ENCODE results near the gene RBBP5.
A peak's percentile ranks its signal among the peaks of the same experiment; 100 is the strongest.
"Not testable (repeated sequence)": the region's sequence is repeated elsewhere in the genome, so short reads cannot be mapped to it uniquely, and the experiment has no call there.

RBBP5 gene, protein sequence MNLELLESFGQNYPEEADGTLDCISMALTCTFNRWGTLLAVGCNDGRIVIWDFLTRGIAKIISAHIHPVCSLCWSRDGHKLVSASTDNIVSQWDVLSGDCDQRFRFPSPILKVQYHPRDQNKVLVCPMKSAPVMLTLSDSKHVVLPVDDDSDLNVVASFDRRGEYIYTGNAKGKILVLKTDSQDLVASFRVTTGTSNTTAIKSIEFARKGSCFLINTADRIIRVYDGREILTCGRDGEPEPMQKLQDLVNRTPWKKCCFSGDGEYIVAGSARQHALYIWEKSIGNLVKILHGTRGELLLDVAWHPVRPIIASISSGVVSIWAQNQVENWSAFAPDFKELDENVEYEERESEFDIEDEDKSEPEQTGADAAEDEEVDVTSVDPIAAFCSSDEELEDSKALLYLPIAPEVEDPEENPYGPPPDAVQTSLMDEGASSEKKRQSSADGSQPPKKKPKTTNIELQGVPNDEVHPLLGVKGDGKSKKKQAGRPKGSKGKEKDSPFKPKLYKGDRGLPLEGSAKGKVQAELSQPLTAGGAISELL

GRCh38 chr1:205121660-205122488, at the start of gene RBBP5:
Gene RBBP5, minus strand, starts transcription at chr1:205121978. Its CDS starts 105 bp downstream, at chr1:205121873.
- peak; percentile 83 for FAIRE-seq

GRCh38 chr1:205171369-205171768, 49.6 kb upstream of the RBBP5 start:
- no peak for FAIRE-seq

- FAIRE-seq = no peak
These were observed 48.9 kb upstream of the RBBP5 start for GRCh38 chr1:205170532-205171269.

GRCh38 chr1:205169248-205169647, 47.5 kb upstream of the RBBP5 start:
- FAIRE-seq = no peak

GRCh38 chr1:205168291-205168690, 46.5 kb upstream of the RBBP5 start:
- no peak for FAIRE-seq

DNA sequence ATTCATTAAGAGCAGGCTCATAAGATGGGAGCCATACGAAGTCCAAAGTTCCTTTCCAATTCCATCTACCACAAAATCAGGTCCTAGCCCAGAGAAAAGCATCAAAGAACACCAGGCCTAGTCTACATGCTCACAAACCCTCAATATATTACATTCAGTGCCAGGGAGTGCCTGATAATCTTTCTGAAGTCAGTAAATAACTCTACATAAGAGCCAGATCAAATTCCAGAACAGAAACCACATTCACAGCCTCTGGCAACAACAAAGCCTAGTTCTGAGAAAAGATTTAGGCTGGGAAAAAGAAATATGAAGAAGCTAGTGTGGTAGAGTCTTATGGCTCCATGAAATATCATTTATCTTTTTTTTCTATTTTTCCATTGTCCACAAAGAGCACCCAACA, 40.5 kb upstream of the RBBP5 start:
- FAIRE-seq = no peak

DNA sequence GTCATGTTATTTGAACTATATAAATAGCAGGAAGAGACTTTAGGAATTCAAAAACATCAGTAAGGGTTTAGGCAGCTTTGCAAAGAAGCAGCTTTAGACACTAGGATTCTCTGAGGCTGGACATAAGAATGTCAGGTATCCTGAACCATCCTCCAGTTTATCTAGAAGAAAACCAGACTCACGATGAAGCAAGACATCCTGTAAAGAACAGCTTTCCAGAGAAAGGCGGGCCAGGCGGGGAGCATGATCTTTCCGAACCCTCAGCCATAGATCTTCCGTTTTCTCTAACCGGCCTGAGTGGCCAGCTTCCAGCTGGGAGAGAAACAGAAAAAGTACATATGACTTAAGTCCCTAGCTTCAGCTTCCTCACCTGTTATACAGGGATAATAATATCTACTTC, 39.3 kb upstream of the RBBP5 start:
- no peak for FAIRE-seq

DNA sequence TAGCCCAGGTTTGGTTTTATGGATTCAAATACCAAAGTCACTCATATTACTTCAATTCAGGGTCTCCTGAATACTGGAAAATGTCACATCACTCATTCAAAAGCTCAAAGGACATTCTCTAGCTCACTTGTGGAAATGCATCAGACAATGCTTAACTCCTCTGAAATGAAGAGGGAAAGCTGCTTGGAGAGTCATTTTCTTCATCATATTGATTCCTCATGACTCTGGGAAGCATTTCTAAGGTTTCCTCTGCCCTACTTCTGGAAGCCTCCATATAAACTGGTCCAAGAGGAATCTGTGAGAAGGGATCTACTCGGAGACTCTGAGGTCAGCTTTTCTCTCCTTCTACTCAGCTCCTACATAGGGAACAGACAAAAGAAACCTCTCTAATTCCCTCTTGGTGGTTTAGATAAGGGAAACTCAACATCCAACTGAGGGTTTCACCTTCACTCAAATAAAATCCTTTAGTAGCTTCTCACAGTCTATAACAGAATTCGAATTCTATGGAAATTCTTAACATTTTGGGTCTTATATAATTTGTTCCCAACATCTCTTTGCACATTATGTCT, 36.4 kb upstream of the RBBP5 start:
- FAIRE-seq = no peak

DNA sequence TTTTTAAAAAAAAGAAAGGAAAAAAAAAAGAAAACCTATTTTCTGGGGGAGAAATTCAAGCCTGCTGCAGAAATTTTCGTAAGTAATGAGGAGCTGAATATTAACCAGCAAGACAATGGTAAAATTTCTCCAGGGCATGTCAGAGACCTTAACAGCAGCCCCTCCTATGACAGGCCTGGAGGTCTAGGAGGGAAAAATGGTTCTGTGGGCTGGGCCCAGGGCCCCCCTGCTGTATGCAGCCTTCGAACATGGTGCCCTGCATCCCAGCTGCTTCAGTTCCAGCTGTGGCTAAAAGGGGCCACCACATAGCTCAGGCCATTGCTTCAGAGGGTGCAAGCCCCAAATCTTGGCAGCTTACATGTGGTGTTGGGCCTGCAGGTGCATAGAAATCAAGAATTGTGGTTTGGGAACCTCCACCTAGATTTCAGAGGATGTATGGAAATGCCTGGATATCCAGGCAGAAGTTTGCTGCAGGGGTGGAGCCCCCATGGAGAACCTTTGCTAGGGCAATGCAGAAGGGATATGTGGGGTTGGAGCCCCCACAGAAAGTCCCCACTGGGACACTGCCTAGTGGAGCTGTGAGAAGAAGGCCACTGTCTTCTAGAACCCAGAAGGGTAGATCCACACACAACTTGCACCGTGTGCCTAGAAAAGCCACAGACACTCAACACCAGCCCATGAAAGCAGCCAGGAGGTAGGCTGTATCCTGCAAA, 34.0 kb upstream of the RBBP5 start:
- not testable (repeated sequence) for FAIRE-seq

- FAIRE-seq = no peak
These were observed 30.7 kb upstream of the RBBP5 start for GRCh38 chr1:205152505-205152904.

DNA sequence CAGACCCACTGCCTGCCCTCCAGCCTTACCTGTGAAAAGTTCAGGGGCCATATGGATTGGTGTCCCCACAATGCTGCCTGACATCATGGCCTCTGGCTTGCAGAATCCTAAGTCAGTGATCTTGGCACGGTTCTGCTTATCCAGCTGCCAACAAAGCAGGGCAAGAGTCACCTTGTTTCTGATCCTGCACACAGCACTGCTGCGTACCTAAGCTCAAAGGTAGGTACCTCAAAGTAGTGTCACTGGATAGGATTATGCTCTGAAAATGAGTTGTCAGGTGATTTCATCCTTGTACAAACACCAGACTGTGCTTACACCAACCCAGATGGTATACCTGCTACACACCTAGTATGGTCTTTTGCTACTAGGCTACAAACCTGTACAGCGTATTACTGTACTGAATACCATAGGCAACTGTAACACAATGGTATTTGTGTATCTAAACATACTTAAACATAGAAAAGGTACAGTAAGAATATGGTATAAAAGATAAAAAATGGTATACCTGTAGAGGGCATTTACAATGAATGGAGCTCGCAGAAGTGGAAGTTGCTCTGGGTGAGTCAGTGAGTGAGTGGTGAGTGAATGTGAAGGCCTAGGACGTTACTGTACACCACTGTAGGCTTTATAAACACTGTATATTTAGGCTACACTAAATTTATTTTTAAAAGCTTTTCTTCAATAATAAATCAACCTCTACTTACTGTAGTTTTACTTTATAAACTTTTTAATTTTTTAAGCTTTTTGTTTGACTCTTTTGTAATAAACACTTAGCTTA, 29.1 kb upstream of the RBBP5 start:
- no peak for FAIRE-seq

DNA sequence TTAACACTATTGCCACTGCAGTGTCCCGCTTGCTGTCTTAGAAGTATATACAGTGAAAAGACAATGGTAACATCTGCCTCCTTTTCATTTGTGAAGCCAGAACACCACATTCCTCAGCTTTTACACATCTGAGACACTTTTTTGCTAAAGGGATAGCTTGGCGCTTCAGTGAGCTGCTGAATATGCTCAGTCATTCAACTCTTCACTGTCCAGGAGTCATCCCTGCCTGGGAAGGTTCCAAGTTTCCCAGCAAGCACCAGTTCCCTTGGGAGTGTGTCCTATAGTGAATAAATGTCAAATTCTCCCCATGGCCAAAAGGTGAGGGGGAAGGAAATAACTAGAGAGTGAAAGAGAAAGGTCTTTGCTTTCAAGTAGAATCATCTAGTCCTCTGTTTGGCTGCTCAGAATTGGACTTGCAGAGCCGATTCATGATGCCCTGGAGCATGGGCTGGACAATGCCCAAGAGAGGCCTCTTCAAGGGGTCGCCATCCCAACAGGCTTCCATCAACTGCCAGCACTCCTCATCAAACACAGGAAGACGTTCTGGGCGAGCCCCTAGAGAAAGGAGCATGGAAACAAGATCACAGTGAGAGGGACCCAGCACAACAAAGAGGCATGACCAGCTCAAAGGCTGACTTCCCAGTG, 25.5 kb upstream of the RBBP5 start:
- no peak for FAIRE-seq

DNA sequence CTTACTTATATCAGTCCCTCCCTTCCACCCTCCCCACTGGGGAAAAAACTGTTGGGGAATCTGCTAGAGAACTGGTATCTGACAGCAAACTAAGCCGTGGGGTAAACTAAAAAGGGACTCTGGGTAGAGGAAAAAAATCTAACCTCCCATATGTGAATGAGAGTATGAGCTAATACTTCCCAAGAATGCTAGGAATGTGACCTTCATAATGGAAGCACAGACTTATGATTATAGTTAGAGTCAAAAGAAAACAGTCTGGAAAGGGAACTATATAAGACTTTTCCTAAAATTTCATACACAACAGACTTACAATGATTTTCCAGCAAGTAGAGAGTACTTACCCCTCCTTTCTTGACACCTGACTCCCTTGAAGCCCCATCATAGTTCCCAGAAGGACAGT, 23.0 kb upstream of the RBBP5 start:
- no peak for FAIRE-seq

DNA sequence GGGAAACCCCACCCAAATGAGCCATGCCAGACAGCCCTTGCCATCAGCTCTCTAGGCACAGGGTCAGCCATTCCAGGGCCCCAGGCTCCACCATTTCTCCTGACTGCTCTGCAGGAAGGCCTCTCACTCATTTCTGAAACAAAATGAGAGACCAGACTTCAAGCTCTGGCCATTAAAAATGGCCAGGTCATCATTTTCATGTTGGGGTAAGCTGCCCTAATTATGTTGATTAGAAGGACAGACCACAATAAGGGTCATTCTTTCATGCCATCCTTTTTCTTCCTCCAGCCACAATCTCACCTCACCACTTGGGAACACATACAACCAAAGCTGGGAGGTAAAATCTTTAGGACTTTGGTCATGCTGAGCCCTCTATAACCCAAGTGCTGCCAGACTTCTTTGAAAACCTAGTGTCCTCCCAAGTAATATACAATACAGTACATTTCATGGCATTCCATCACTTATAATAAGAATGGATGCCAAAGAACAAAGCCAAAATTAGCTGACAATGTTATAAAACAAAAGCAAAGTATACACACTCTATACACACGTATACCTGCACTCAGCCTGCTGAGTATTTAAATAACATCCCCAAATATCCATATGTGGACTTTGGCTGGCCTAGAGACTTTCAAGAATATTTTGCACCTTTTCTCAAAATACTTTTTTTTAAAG, 22.4 kb upstream of the RBBP5 start:
- no peak for FAIRE-seq

GRCh38 chr1:205142102-205142469, 20.3 kb upstream of the RBBP5 start:
- FAIRE-seq = no peak

DNA sequence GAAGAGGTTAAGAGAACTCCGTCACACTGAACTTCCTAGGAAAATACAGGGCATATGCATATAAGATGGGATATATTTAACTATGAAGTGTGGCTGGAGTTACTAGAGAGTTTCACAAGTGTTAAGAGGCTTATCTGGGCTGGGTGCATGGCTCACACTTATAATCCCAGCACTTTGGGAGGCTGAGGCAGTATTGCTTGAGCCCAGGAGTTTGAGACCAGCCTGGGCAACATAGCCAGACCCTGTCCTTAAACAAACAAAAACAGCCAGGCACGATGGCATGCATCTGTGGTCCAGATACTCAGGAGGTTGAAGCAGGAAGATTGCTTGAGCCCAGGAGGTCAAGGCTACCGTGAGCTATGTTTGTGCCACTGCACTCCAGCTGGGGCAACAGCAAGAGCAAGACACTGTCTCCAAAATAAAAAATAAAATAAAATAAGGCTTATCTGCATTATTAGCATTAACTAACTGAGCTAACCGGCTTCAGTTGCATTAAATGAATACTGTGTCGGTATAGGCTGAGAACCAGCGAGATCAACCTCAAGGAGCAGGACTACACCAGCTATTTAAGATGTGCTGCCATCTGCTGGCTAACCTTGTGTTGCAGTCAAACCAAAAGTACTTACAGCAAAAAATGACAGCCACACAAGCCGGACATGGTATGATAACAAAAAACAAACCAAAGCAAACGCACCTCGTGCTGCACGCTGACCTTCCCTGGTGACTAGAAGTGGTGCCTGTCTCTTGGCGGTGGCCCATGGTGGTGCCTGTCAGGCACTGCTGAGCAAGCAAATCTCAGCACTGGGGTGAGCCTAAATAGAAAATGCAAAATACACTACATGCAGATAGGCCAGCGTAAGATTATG, 19.7 kb upstream of the RBBP5 start:
- no peak for FAIRE-seq

GRCh38 chr1:205140113-205140512, 18.3 kb upstream of the RBBP5 start:
- FAIRE-seq = no peak

- FAIRE-seq = no peak
These were observed 16.1 kb upstream of the RBBP5 start for GRCh38 chr1:205137901-205138300.

DNA sequence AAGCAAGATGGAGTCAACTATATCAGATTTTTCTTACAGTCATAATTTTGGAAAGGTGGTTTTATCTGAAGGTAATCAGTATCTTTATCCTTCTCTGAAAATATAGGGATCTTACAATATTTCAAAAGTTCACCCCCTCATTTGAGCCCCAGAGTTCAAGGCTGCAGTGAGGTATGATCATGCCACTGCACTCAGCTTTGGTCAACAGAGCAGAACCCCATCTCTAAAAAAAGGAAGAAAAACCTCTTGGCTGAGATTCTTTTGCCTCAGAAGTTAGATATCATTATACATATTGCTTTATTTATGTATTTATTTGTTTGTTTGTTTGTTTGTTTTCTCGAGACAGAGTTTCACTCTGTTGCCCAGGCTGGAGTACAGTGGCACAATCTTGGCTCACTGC, 11.5 kb upstream of the RBBP5 start:
- no peak for FAIRE-seq
